DMS53 (cell line): ENCODE measurements around the gene TSPAN8.
"Not testable (repeated sequence)": the region's sequence is repeated elsewhere in the genome, so short reads cannot be mapped to it uniquely, and the experiment has no call there.

Experiments used
- DNase-seq: peaks from one replicate; lab custom pipeline; 2025; lab: John Stamatoyannopoulos, UW

TSPAN8 gene

GRCh38 chr12:71157601-71158233, at the start of gene TSPAN8:
Gene TSPAN8 (minus strand): TSS chr12:71157999. CDS start chr12:71157678, 321 bp downstream.
- peak; percentile 79 for DNase-seq

DNA sequence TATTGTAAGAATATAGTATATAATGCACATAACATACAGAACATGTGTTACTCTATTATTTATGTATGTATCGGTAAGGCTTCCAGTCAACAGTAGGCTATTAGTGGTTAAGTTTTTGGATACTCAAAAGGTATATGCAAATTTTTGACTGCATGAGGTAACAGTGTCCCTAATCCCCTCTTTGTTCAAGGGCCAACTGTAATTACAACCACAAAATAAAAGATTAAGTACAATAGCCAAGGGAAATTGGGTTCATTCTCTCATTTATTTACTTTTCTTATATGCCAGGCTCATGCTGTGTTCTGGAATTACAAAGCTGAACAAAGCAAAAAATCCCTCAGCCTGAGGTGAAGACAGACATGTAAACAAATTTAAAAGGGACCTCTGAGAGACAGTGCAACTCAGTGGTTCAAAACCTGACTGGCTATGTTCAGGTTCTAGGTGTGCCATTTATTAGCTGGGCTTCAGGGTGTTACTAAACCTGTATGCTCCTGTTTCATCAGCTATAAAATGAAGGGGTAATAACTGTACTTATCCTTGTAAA, 43.4 kb upstream of the TSPAN8 start:
- DNase-seq: peak; percentile 10

DNA sequence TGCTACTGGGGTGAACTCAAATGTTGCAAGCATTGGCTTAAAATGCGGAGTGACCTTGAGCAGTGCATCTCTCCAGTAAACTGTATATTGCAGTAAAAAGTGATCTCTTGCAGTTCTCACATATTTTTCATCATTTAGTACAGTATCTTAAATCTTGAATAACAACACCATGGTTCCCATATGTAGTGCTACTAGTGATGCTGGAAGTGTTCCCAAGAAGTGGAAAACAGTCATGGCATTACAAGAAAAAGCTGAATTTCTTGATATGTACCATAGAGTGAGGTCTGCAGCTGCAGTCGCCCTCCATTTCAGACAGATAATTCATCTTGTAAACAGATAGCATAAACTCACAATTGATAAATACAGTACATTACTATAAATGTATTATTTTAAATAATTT, 42.9 kb upstream of the TSPAN8 start:
- DNase-seq: no peak

GRCh38 chr12:71197460-71197859, 39.7 kb upstream of the TSPAN8 start:
- no peak for DNase-seq

DNA sequence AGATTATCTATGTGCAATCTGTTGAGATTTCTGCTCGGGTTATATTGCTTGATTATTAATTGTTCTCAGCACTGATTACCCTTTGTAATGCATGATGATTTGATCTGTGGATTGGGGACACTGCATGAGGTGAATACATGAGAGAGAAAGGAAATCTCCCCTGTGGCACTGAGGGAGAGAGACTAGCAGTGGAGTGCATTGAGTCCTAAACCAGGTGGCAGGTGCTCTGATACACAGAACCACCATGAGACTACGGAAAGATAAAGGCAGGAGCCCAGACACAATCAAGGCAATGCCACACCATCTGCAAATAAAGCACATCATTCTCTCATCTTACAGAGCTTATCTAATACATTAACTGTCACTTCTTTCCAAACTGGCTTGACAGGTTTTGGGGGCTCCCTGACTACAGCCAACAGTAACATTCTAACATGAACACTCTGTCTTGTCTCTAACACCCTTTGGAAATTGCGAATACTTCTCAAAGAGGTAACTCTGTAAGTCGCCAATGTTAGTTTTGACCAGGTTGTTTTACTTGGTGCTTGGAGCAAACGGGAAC, 37.6 kb upstream of the TSPAN8 start:
- peak; percentile 85 for DNase-seq

DNA sequence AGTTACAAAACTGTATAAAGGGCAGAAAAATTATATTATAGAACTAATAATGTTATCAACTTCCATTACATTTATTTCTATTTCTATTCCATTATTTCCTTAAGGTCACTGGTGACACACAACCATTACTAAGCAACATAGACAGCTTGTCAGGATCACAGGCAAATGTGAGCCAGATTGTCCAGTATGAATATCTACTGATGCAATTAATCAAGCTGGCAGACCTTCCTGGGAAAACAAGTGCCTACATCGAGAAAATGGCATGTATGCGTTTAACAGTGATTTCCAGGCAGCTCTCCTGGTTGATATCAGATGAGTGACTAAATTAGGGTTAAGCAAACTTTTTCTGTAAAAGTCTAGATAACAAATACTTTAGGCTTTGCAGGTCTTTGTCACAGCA, 36.9 kb upstream of the TSPAN8 start:
- no peak for DNase-seq

DNA sequence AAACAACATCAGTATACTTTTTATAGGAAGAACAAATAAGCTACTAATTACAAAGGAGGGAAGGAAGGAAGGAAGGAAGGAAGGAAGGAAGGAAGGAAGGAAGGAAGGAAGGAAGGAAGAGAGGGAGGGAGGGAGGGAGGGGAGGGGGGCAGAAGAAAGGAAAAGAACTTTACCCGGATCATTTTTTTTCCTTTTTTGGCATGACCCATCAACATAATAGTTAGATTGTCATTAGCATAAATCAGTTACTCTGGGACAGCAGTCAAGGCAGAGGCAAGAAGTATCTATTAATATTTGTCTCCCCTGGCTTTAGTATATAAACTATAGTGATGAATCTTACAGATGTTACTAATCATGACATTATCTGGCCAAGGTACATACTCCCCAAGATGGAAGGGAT, 35.2 kb upstream of the TSPAN8 start:
- DNase-seq: no peak

DNA sequence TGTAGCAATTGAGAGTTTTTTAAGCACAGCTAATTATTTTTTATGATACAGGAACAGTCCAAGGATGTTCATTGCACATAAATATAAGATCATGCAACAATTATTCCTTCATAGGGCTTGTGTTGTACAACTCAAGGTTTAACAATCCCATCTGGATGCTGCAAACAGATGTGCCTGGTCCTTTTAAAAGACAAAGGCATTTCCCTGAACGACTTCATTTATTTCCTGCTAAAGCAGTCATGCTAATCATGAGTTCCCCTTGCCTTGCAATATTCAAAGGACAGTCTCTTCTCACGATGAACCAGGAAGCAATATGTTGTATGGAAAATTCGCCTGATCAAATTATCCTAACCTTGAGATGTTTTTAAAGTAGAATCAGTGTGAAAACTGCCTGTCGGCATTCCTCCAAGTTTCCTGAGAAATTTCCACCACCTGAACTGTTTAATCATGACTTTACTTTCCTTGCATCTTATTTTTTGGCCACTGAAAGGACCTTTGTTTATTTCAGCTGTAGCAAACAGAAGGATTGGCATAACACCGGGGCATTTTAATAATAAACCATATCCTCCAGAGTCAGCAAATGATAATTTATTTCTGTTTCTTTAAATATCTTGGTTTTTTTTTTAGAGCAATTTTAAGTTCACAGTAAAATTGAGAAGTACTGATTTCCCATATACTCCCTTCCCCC, 33.9 kb upstream of the TSPAN8 start:
- no peak for DNase-seq

GRCh38 chr12:71190822-71191221, 33.0 kb upstream of the TSPAN8 start:
- DNase-seq: no peak

GRCh38 chr12:71187379-71187778, 29.6 kb upstream of the TSPAN8 start:
- DNase-seq: no peak

- no peak for DNase-seq
Measured at GRCh38 chr12:71186571-71187288, 28.9 kb upstream of the TSPAN8 start.

- no peak for DNase-seq
Measured at GRCh38 chr12:71183846-71184245, 26.0 kb upstream of the TSPAN8 start.

GRCh38 chr12:71183018-71183417, 25.2 kb upstream of the TSPAN8 start:
- no peak for DNase-seq

- no peak for DNase-seq
Measured at GRCh38 chr12:71178162-71178561, 20.4 kb upstream of the TSPAN8 start.

GRCh38 chr12:71174825-71175224, 17.0 kb upstream of the TSPAN8 start:
- no peak for DNase-seq

DNA sequence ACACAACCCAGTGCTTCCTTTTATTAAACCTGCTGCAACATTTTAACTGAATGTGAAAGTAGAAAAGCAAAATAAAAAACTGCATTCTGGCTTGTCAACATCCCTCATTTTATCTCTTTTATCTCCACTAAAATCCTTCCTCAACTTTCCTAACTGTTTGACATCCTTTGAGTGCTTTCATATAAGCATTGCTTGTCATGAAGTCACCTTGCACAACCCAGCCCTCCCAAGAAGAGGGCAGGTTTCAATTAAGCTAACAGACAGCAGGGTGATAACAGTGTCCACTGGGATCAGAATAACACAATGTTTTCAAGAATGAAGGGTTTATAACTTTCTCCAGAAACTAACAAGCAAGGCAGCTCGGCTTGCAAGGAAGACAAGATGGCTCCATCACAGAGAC, 16.3 kb upstream of the TSPAN8 start:
- DNase-seq: no peak

DNA sequence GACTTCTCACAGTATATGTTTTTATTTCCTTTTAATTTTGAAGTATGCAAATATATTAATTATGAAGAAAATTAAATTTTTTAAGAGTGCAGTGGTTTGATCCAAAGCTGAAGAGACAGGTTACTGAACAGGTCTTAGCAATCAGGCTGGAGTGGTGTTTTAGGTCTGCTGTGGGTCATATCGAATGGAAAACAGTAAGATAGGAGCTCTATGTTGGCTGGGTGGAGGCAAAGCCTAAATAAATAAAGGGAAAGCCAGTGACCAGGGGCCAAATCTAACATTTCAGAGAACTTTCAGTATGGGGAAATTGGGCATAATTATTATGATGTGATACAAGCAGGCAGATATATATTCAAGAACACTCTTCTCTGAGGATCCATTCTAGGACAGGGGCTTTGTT, 12.7 kb upstream of the TSPAN8 start:
- DNase-seq: no peak

DNA sequence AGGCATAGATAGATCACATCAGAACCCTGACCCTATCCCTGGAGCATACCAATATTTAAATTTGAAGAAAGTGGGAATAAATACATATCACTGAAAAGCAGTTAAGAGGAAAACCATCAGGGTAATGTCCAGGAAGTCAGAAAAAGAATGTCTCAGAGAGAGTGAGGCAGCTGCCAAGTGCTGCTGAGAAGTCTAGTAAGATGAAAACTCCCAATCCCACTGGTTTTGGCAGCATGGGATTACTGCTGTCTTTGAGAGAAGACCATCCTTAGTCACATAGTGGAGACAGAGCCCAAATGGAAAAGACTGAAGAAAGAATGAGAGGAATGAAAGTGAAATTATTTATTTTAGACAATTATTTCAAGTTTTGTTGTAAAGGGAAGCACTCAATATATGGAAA, 11.5 kb upstream of the TSPAN8 start:
- DNase-seq: no peak

DNA sequence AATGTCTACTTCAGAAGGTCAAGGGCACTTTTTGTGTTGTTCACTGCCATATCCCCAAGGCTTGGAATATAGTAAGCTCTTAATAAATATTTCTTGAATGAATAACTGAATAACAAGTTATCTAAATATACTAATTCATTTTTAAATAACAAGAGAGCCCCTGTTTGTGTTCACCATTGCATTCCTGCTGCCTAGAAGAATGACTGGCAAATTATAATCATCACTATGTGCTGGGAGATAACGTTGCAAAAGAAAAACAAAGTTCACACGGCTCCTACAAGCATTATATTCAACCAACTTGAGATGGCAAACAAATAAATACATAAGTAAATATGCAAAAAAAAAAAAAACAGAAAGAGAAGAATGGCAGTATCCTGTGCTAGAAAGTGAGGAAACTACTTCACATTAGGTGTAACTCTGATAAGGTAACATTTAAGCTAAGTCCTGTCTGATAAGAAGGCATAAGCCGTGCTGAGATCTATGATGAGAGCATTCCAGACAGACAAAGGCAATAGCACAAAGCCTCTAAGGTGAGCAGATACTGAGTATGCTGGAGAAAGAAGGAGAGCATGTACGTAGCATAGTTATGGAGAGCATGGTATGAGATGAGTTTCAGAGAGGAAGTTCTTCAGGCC, 9.2 kb upstream of the TSPAN8 start:
- no peak for DNase-seq

DNA sequence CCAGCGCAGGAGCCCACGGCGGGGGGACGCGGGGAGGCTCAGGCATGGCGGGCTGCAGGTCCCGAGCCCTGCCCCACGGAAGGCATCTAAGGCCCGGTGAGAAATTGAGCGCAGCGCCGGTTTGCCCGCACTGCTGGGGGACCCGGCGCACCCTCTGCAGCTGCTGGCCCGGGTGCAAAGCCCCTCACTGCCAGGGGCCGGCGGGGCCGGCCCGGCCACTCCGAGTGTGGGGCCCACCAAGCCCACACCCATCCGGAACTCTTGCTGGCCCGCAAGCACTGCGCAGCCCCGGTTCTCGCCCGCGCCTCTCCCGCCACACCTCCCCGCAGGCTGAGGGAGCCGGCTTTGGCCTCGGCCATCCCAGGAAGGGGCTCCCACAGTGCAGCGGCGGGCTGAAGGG, 8.5 kb upstream of the TSPAN8 start:
- no peak for DNase-seq

DNA sequence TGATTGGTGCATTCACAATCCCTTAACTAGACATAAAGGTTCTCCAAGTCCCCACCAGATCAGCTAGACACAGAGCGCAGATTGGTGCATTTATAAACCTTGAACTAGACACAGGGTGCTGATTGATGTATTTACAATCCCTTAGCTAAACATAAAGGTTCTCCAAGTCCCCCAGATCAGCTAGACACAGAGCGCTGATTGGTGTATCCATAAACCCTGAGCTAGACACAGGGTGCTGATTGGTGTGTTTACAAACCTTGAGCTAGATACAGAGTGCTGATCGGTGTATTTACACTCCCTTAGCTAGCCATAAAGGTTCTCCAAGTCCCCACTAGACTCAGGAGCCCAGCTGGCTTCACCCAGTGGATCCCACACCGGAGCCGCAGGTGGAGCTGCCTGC, 8.0 kb upstream of the TSPAN8 start:
- not testable (repeated sequence) for DNase-seq

GRCh38 chr12:71164568-71165197, 6.9 kb upstream of the TSPAN8 start:
- DNase-seq: peak; percentile 13
